CD4-positive, alpha-beta memory T cell (primary cell): ENCODE measurements around the gene NLN. TPM values are rescaled to one million over a fixed set of nuclear protein-coding genes. Genes with fewer than 3 reads are reported as not detected.

Experiments
- CTCF ChIA-PET: fragments of 350-600 bp; sonication (Branson Sonifier 250); formaldehyde crosslinking; loops from one replicate; lab custom pipeline; 2021; ENCODE audit warnings: inconsistent platforms; ENCODE audit not compliant: partially characterized antibody; lab: Charles Lee
- POLR2A ChIA-PET: fragments of 350-600 bp; sonication (Branson Sonifier 250); formaldehyde crosslinking; loops from one replicate; lab custom pipeline; 2021; ENCODE audit not compliant: partially characterized antibody; lab: Charles Lee
- DNase-seq, 5 donors: peaks; one replicate each; pipeline versions ENCODE4 v3.0.0 to v3.0.0-alpha.2; 2020 to 2022; ENCODE audit warnings: mixed read lengths in 1 of 5
- H3K27ac ChIP-seq: one replicate; pipeline ENCODE4 v1.7.0; 2013; ENCODE audit warnings: low read depth, low read length
- H3K27me3 ChIP-seq: 2 replicates; pipeline ENCODE4 v1.7.0; 2013; ENCODE audit warnings: mild to moderate bottlenecking, low read length, moderate library complexity; ENCODE audit not compliant: insufficient read depth
- H3K36me3 ChIP-seq: 2 replicates; pipeline ENCODE4 v1.7.0; 2013; ENCODE audit warnings: mild to moderate bottlenecking, low read length, moderate library complexity; ENCODE audit not compliant: insufficient read depth
- H3K4me1 ChIP-seq: 2 replicates; pipeline ENCODE4 v1.7.0; 2013; ENCODE audit warnings: mild to moderate bottlenecking, low read length, moderate library complexity; ENCODE audit not compliant: insufficient read depth
- H3K4me3 ChIP-seq, 2 donors: one replicate each; pipeline ENCODE4 v1.7.0; 2013; ENCODE audit warnings: low read length in 2 of 2, mild to moderate bottlenecking in 1 of 2
- H3K9me3 ChIP-seq, 2 donors: one replicate each; pipeline ENCODE4 v1.7.0; 2013; ENCODE audit warnings: low read length in 2 of 2, control low read depth in 1 of 2; ENCODE audit not compliant: control insufficient read depth in 1 of 2
- H3K27ac Mint-ChIP-seq, 7 donors: one replicate each; pipeline ENCODE4 v1.8.0; 2020 to 2021; ENCODE audit warnings: mixed read lengths in 7 of 7, mild to moderate bottlenecking in 6 of 7, inconsistent platforms in 3 of 7, moderate library complexity in 3 of 7
- H3K27me3 Mint-ChIP-seq, 2 donors: one replicate each; pipeline ENCODE4 v1.8.0; 2020 to 2021; ENCODE audit warnings: mixed read lengths in 2 of 2
- H3K36me3 Mint-ChIP-seq, 2 donors: one replicate each; pipeline ENCODE4 v1.8.0; 2020 to 2021; ENCODE audit warnings: mixed read lengths in 2 of 2, inconsistent platforms in 1 of 2, mild to moderate bottlenecking in 1 of 2
- H3K4me1 Mint-ChIP-seq, 4 donors: one replicate each; pipeline ENCODE4 v1.8.0; 2020 to 2021; ENCODE audit warnings: mixed read lengths in 4 of 4, mild to moderate bottlenecking in 1 of 4
- H3K4me3 Mint-ChIP-seq, 8 donors: one replicate each; pipeline ENCODE4 v1.8.0; 2020 to 2021; ENCODE audit warnings: mixed read lengths in 8 of 8, mild to moderate bottlenecking in 7 of 8, moderate library complexity in 6 of 8, inconsistent platforms in 3 of 8
- H3K9me3 Mint-ChIP-seq, 8 donors: one replicate each; pipeline ENCODE4 v1.8.0; 2020 to 2021; ENCODE audit warnings: mixed read lengths in 8 of 8, mild to moderate bottlenecking in 5 of 8, inconsistent platforms in 3 of 8, moderate library complexity in 1 of 8
- intact Hi-C: fragments of 100-400 bp; cut with micrococcal nuclease; formaldehyde crosslinking; loops from one replicate; pipeline ENCODE4 v1.15.1; 2023
- polyA plus RNA-seq, 2 donors: library from polyadenylated mRNA; unstranded; fragments of 300-500 nt; fragmentation: Illumina TruSeq; gene quantifications; one replicate each; pipeline ENCODE4 v1.2.3, GENCODE V29; 2021
- total RNA-seq, 2 experiments: library from RNA; stranded (reverse); gene quantifications; one replicate each; pipeline ENCODE4 v1.2.3, GENCODE V29; 2021

The NLN gene
- total and polyA plus RNA-seq, 4 experiments from 2014 or later, result 2.3 to 3.5 (median 2.6) TPM

DNA sequence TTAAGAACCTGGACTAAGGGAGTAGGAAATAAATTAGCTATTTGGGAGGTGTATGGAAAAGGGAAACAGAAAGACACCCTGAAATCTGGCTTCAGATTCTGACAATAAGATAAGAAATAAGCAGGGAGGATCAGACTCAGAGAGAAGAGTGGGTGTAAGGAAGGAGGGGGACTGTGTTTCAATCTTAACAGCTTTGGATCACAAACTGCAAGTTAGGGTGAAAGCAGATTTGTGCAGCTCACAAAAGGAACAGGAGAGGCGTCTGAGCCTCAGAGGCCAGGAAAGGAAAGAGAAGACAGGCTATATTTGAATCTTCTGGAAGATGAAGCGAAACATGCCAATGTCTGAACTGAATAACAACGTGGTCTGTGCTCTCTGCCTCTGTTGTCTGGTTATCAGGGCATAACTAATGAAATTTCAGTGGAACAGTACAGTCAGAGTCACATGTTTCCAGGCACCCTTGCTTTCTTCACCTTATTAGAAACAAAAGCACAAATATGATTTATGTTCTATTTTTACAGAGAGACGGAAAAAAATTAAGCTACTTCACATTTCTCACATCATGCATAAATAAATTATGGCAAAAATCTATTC lies 26.7 kb upstream of the NLN start:
- no peaks in the 10 kb centered on the region for H3K27me3 ChIP-seq
- H3K27me3 Mint-ChIP-seq, result no peaks in the 10 kb centered on the region
- no peak overlapping the region for H3K27ac Mint-ChIP-seq
- no peak overlapping the region for H3K4me3 ChIP-seq
- H3K36me3 ChIP-seq, result peaks cover 32% of the 10 kb centered on the region
- DNase-seq, result no peak
- no peaks in the 10 kb centered on the region for H3K9me3 ChIP-seq
- no peak overlapping the region for H3K4me3 Mint-ChIP-seq
- intact Hi-C loops, result no loop called here
- no peaks in the 10 kb centered on the region for H3K4me1 ChIP-seq
- peaks cover 42 to 51% of the 10 kb centered on the region in 2 donors for H3K36me3 Mint-ChIP-seq
- POLR2A ChIA-PET, result interaction anchor here (0.5 to 1.0 kb wide), 2 partner anchors 16 to 19 kb away, joined by 3 read pairs; no protein-coding TSS in a partner anchor
- H3K9me3 Mint-ChIP-seq, result no peaks in the 10 kb centered on the region
- no peak overlapping the region for H3K27ac ChIP-seq
- CTCF ChIA-PET, result no interaction called here
- peaks cover 12 to 19% (median 15%) of the 10 kb centered on the region in 4 donors for H3K4me1 Mint-ChIP-seq

DNA sequence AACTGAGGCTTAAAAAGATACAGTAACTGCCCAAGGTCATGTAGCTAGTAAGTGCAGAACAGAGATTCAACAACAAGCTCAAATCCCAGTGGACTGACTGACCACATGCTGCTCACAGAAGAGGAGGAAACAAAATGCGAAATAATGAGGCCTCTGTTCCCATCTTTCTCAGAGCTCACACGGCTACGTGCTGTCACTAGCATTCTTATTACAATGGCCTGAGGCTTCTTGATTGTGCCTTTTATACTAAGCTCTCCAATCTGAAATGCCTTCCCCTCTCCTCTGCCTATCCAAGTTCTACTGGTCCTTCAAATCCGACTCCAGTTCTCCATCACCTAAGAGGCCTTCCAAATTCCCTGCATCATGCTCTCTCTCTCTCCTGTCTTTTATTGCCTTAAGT lies 26.1 kb upstream of the NLN start:
- H3K36me3 ChIP-seq, result peaks cover 27% of the 10 kb centered on the region
- no peak overlapping the region for H3K27ac ChIP-seq
- Mint-ChIP-seq H3K9me3 (no peaks in the 10 kb centered on the region), H3K27ac (no peak overlapping the region), H3K27me3 (no peaks in the 10 kb centered on the region), H3K4me3 (no peak overlapping the region), H3K4me1 (peaks cover 12 to 15% (median 13%) of the 10 kb centered on the region in 4 donors), H3K36me3 (peaks cover 35 to 46% of the 10 kb centered on the region in 2 donors)
- intact Hi-C loops, result no loop called here
- no peaks in the 10 kb centered on the region for H3K27me3 ChIP-seq
- POLR2A ChIA-PET, result interaction anchor here (0.5 to 1.0 kb wide), 2 partner anchors 16 to 19 kb away, joined by 3 read pairs; no protein-coding TSS in a partner anchor
- DNase-seq, result no peak
- no peaks in the 10 kb centered on the region for H3K9me3 ChIP-seq
- H3K4me1 ChIP-seq, result no peaks in the 10 kb centered on the region
- CTCF ChIA-PET, result no interaction called here
- H3K4me3 ChIP-seq, result no peak overlapping the region

DNA sequence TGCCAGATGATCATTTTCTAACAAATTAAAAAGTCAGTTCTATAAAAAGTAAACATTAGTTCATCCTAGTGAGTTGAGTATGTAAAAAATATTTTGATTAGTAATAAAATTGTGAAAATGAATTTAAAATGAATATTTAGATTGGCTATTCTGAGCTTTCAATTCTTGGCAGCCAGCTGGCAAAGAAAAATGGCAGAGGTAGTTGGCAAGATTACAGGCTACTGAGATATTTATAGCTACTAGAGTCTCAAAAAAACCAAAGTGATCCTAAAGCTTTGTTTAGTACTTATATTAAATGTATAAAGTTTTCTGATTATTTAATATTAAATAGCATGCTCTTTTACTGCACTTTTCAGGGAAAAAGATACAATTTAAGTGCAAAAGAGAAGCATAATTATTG lies 25.1 kb upstream of the NLN start:
- Mint-ChIP-seq H3K4me1 (peaks cover 9 to 12% (median 12%) of the 10 kb centered on the region in 4 donors), H3K4me3 (no peak overlapping the region), H3K36me3 (peaks cover 33 to 49% of the 10 kb centered on the region in 2 donors), H3K27ac (no peak overlapping the region), H3K27me3 (no peaks in the 10 kb centered on the region), H3K9me3 (no peaks in the 10 kb centered on the region)
- H3K4me3 ChIP-seq, result no peak overlapping the region
- ChIA-PET POLR2A (interaction anchor here (1.3 kb wide), 1 partner anchor 23 kb away, joined by 4 read pairs; no protein-coding TSS in a partner anchor), CTCF (no interaction called here)
- peaks cover 25% of the 10 kb centered on the region for H3K36me3 ChIP-seq
- H3K27ac ChIP-seq, result no peak overlapping the region
- intact Hi-C loops, result no loop called here
- no peaks in the 10 kb centered on the region for H3K27me3 ChIP-seq
- DNase-seq, result no peak
- H3K9me3 ChIP-seq, result no peaks in the 10 kb centered on the region
- H3K4me1 ChIP-seq, result no peaks in the 10 kb centered on the region

DNA sequence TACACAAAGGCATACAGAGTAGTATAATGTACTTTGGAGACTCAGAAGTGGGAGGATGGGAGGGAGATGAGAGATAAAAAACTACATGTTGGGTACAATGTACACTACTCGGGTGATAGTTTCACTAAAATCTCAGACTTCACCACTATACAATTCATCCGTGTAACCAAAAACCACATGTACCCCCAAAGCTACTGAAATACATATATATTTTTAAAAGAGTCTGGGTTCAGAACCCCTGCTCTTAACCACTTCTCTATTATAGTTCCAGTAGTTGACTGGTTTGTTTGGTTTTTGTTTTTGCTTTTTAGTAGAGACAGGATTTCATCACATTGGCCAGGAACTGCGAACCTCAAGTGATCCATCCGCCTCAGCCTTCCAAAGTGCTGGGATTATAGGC lies 22.7 kb upstream of the NLN start:
- Mint-ChIP-seq H3K4me1 (peaks cover 8 to 12% (median 10%) of the 10 kb centered on the region in 4 donors), H3K36me3 (peaks cover 43 to 48% of the 10 kb centered on the region in 2 donors), H3K4me3 (no peak overlapping the region), H3K27ac (no peak overlapping the region), H3K9me3 (no peaks in the 10 kb centered on the region), H3K27me3 (no peaks in the 10 kb centered on the region)
- no peak for DNase-seq
- Histone ChIP-seq H3K27me3 (no peaks in the 10 kb centered on the region), H3K9me3 (no peaks in the 10 kb centered on the region), H3K4me3 (no peak overlapping the region), H3K36me3 (peaks cover 23% of the 10 kb centered on the region), H3K27ac (no peak overlapping the region), H3K4me1 (no peaks in the 10 kb centered on the region)
- intact Hi-C loops, result no loop called here
- CTCF ChIA-PET, result no interaction called here
- POLR2A ChIA-PET, result interaction anchor here (0.6 kb wide), 1 partner anchor 385 kb away, joined by 3 read pairs; no protein-coding TSS in a partner anchor

DNA sequence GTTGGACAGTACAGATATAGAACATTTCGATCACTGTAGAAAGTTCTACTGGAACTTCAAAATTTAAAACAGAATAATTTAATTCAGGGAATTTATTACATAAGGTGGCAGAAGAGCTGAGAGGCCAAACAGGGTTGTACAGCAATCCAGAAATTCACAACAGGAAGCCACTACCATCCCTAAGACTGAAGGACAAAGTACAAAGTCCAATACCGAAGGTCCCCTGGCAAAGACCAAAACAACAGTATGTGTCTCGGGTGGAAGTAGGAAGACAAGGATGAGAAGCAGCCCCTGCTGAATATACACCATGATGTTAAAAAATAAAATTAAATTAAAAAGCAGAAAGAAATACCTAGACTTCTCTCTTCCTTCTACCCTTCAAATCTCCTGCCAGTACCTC lies 20.0 kb upstream of the NLN start:
- no peak overlapping the region for H3K27ac ChIP-seq
- H3K4me3 Mint-ChIP-seq, result no peak overlapping the region
- DNase-seq, result no peak
- H3K4me3 ChIP-seq, result no peak overlapping the region
- H3K4me1 Mint-ChIP-seq, result peaks cover 9 to 17% (median 11%) of the 10 kb centered on the region in 4 donors
- H3K9me3 Mint-ChIP-seq, result no peaks in the 10 kb centered on the region
- no peaks in the 10 kb centered on the region for H3K4me1 ChIP-seq
- peaks cover 23% of the 10 kb centered on the region for H3K36me3 ChIP-seq
- ChIA-PET POLR2A (no interaction called here), CTCF (no interaction called here)
- H3K9me3 ChIP-seq, result no peaks in the 10 kb centered on the region
- peak overlapping the region in 1 of 7 donors; percentile 3 for H3K27ac Mint-ChIP-seq
- intact Hi-C loops, result no loop called here
- H3K36me3 Mint-ChIP-seq, result peaks cover 51 to 64% of the 10 kb centered on the region in 2 donors
- H3K27me3 Mint-ChIP-seq, result no peaks in the 10 kb centered on the region
- H3K27me3 ChIP-seq, result no peaks in the 10 kb centered on the region

DNA sequence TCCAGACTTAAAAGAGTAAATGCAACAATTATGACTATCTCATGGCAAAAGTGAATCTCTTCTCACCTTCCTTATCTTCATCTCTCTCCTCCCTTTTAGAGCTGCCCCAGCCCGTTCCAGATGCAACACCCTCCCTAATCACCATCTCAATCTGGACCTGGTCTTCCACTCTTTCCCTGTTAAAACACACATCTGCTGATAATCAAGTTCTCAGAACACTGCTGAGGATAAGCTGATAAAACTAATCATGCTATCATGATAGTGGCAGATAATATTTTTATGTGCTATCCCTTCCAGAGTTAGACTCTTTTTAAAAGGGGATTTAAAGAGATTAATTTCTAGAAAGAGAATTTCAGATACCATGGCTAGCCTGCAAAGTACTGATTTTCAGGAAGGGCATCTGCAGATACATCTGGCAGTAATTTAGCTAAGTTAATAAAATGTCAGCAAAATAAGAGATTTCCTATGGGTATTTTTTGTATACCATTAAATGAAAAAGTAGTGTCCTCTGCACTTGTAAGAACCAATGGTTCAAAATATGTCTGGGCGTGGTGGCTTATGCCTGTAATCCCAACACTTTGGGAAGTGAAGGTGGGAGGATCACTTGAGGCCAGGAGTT lies 17.3 kb upstream of the NLN start:
- no peaks in the 10 kb centered on the region for H3K27me3 Mint-ChIP-seq

DNA sequence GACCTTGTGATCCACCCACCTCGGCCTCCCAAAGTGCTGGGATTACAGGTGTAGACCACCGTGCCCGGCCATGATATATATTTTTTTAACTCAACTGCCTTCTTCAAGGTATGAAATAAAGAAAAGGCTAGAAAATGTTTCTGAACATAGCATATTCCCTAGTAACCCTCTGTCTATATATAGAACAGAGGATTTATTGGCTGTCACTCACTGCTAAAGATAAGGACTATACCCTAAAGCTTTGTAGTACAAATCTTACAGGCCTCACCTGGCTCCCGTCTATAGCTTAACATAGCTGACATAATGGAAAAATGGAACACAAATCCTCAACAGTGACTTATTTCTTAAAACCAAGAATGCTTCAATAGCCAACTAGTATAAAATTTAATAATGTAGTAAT lies 14.3 kb upstream of the NLN start:
- Histone ChIP-seq H3K4me1 (peaks cover 2% of the 10 kb centered on the region), H3K36me3 (peaks cover 36% of the 10 kb centered on the region), H3K27ac (no peak overlapping the region), H3K27me3 (no peaks in the 10 kb centered on the region), H3K9me3 (no peaks in the 10 kb centered on the region), H3K4me3 (no peak overlapping the region)
- ChIA-PET CTCF (interaction anchor here (0.7 to 1.3 kb wide), 2 partner anchors 10 to 14 kb away, joined by 3 to 4 read pairs; partner anchors contain the start of genes NLN and SGTB), POLR2A (interaction anchor here (1.1 kb wide), 1 partner anchor 13 kb away, joined by 4 read pairs; no protein-coding TSS in a partner anchor)
- Mint-ChIP-seq H3K27me3 (no peaks in the 10 kb centered on the region), H3K36me3 (peaks cover 43 to 60% of the 10 kb centered on the region in 2 donors), H3K27ac (no peak overlapping the region), H3K9me3 (no peaks in the 10 kb centered on the region), H3K4me1 (peaks cover 8 to 24% (median 17%) of the 10 kb centered on the region in 4 donors), H3K4me3 (no peak overlapping the region)
- no peak for DNase-seq
- intact Hi-C loops, result loop anchor here (5.0 kb wide), 1 partner anchor 35 kb away; no protein-coding TSS in a partner anchor

More for the DNA sequence above, 17.3 kb upstream of the NLN start:
- H3K9me3 Mint-ChIP-seq, result no peaks in the 10 kb centered on the region
- Histone ChIP-seq H3K27me3 (no peaks in the 10 kb centered on the region), H3K27ac (no peak overlapping the region), H3K4me3 (no peak overlapping the region), H3K36me3 (peaks cover 33% of the 10 kb centered on the region), H3K4me1 (no peaks in the 10 kb centered on the region), H3K9me3 (no peaks in the 10 kb centered on the region)
- ChIA-PET CTCF (interaction anchor here (1.1 kb wide), 2 partner anchors 8 to 23 kb away, joined by 3 read pairs; no protein-coding TSS in a partner anchor), POLR2A (no interaction called here)
- no peak overlapping the region for H3K4me3 Mint-ChIP-seq
- H3K4me1 Mint-ChIP-seq, result peaks cover 0 to 10% (median 5%) of the 10 kb centered on the region in 4 donors
- H3K36me3 Mint-ChIP-seq, result peaks cover 40 to 54% of the 10 kb centered on the region in 2 donors
- intact Hi-C loops, result loop anchor here (5.0 kb wide), 1 partner anchor 32 kb away; no protein-coding TSS in a partner anchor
- peak overlapping the region in 3 of 7 donors; percentile 15 to 24 (median 23) for H3K27ac Mint-ChIP-seq
- no peak for DNase-seq
